Mesodermal cell (in vitro differentiated cells): ENCODE data around the gene COPS9.

ENCODE experiments used
- H3K27ac ChIP-seq: 2 replicates; pipeline ENCODE4 v1.7.0; 2013; ENCODE audit warnings: mild to moderate bottlenecking, low read depth, low read length, moderate library complexity; ENCODE audit not compliant: severe bottlenecking
- H3K36me3 ChIP-seq: 2 replicates; pipeline ENCODE4 v1.7.1; 2013; ENCODE audit warnings: mild to moderate bottlenecking, low read length, moderate library complexity; ENCODE audit not compliant: control insufficient read depth, insufficient read depth
- H3K4me1 ChIP-seq: one replicate; pipeline ENCODE4 v1.7.1; 2013; ENCODE audit warnings: mild to moderate bottlenecking, low read length; ENCODE audit not compliant: insufficient read depth, control insufficient read depth, poor library complexity, severe bottlenecking
- H3K4me3 ChIP-seq: 2 replicates; pipeline ENCODE4 v1.7.0; 2013; ENCODE audit warnings: low read length, control low read depth, mild to moderate bottlenecking; ENCODE audit not compliant: insufficient read depth, poor library complexity, severe bottlenecking; ENCODE audit errors: extremely low read depth
- H3K9me3 ChIP-seq: 2 replicates; pipeline ENCODE4 v1.7.1; 2013; ENCODE audit warnings: mild to moderate bottlenecking, low read length, moderate library complexity; ENCODE audit not compliant: control insufficient read depth
- WGBS, 2 experiments: methylation state at CpG; one replicate each; pipeline ENCODE4 v1.1.5; 2013; ENCODE audit warnings: missing lambda C conversion rate in 2 of 2; ENCODE audit not compliant: insufficient coverage in 2 of 2; 5-methylcytosine and 5-hydroxymethylcytosine counted together

COPS9 gene

DNA sequence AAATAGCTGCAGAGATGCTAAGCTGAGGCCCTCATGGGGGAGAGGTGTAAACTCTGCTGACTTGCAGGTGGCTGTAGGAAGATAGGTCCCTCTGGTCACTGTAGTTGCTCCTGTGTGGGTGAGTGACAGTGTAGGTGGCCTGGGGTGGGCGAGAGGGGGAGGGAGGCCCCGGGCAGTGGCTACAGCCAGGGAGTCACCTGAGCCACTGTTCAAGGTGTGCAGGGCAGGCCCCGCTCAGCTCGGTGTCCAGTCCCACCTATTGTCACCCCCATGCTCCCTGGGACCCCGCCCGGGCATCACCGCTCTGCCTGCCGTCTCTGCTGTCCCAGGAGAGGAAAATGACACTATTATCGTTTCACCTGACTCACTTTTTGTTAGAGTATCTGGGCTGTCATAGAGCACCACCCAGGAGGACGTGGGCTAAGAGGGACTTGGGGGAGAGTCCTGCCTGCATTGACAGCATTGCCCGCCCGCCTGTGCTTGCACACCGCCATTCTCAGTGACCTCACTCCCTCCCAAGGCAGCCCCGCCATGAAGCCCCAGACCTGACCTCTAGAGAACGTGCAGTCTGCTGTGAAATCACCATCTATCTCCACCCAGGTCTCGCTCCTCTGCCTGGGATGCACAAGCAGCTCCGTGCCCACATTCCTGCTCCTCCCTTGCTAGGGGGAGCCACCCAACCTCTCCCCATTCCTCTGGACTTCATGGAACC is 29.2 kb downstream of the COPS9 start:
- Histone ChIP-seq H3K4me1 (no peaks in the 10 kb centered on the region), H3K36me3 (no peaks in the 10 kb centered on the region), H3K4me3 (no peak overlapping the region), H3K27ac (no peak overlapping the region), H3K9me3 (no peaks in the 10 kb centered on the region)
- WGBS, 2 experiments, result 89 to 91% methylated on average over 9 to 13 of the region's 17 CpGs

GRCh38 chr2:240105982-240106381 is 30.1 kb downstream of the COPS9 start:
- Histone ChIP-seq H3K27ac (no peak overlapping the region), H3K9me3 (no peaks in the 10 kb centered on the region), H3K4me1 (no peaks in the 10 kb centered on the region), H3K36me3 (no peaks in the 10 kb centered on the region), H3K4me3 (no peak overlapping the region)
- 84 to 87% methylated on average over 7 to 8 of the region's 11 CpGs for WGBS, 2 experiments

DNA sequence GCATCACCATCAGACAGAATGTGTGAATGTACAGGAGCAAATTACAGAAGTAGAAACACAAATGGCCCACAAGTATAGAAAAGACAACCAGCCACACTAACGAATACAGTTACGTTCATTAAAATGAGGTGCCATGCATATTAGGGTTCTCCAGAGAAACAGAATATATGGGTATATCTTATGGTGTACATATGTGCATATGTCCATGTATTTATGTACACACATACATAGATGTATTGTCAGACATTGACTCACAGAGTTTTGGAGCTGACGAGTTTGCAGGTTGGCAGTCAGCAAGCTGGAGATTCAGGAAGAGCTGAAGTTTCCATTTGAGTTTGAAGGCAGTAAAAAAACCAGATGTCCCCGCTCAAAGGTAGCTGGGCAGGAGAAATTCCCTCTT is 33.0 kb downstream of the COPS9 start:
- WGBS, 2 experiments, result 80 to 100% methylated on average over 1 to 3 of the region's 4 CpGs
- H3K4me3 ChIP-seq, result no peak overlapping the region
- H3K4me1 ChIP-seq, result no peaks in the 10 kb centered on the region
- H3K9me3 ChIP-seq, result no peaks in the 10 kb centered on the region
- H3K36me3 ChIP-seq, result no peaks in the 10 kb centered on the region
- H3K27ac ChIP-seq, result no peak overlapping the region

- Histone ChIP-seq H3K4me3 (no peak overlapping the region), H3K4me1 (no peaks in the 10 kb centered on the region), H3K36me3 (no peaks in the 10 kb centered on the region), H3K9me3 (no peaks in the 10 kb centered on the region), H3K27ac (no peak overlapping the region)
- 60% methylated on average over 1 of the region's 2 CpGs; no CpG with 5 or more reads in 1 of the 2 experiments for WGBS, 2 experiments
These were observed 37.8 kb downstream of the COPS9 start for GRCh38 chr2:240098349-240098748.

- Histone ChIP-seq H3K4me1 (no peaks in the 10 kb centered on the region), H3K27ac (no peak overlapping the region), H3K9me3 (no peaks in the 10 kb centered on the region), H3K36me3 (no peaks in the 10 kb centered on the region), H3K4me3 (no peak overlapping the region)
- 31 to 33% methylated on average over 39 to 43 of the region's 43 CpGs for WGBS, 2 experiments
These were observed 40.3 kb downstream of the COPS9 start for GRCh38 chr2:240095556-240096523.

DNA sequence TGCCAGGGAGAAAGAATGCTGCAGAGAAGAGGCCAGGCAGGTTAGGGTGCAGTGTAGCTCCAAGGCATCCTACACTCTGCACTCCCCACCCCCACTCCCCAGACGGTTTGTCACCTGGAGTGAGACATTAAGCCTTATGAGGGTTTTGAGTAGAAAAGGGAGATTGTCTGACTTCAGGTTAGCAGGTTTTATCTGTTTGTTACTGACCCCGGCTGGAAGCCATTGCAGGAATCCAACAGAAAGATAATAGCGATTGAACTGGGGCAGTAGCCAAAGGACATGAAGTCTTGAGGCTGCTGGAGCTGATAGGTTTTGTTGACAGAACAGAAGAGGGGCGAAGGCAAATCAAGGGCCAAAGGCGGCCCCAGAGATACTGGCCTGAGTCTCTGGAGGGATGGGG is 46.8 kb downstream of the COPS9 start:
- 89 to 95% methylated on average over 2 to 4 of the region's 5 CpGs for WGBS, 2 experiments
- H3K36me3 ChIP-seq, result no peaks in the 10 kb centered on the region
- no peak overlapping the region for H3K27ac ChIP-seq
- H3K4me1 ChIP-seq, result no peaks in the 10 kb centered on the region
- peaks cover 3% of the 10 kb centered on the region for H3K9me3 ChIP-seq
- no peak overlapping the region for H3K4me3 ChIP-seq

DNA sequence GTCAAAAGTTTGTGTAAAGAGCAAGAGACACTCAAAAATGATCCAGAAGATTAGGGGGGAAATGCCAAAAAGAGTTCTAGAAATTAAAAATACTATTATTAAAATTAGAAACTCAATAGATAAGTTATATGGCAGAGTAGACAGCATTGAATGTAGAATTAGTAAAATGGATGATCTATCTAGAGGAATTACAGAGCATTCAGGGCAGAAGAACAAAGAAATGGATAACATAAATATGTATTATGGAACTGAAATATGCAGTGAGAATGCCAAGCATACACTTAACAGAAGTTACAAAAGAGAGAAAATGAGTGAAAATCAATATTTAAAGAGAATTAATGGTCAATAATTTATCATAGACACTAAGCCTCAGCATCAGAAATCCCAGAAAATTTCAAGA is 49.5 kb downstream of the COPS9 start:
- Histone ChIP-seq H3K9me3 (peaks cover 3% of the 10 kb centered on the region), H3K36me3 (no peaks in the 10 kb centered on the region), H3K27ac (no peak overlapping the region), H3K4me3 (no peak overlapping the region), H3K4me1 (no peaks in the 10 kb centered on the region)
